ENCODE data around the gene AHRR. TPM values are rescaled to one million over a fixed set of nuclear protein-coding genes. Genes with fewer than 3 reads are reported as not detected.

AHRR gene
- total RNA-seq, 6 experiments from 2014 or later = 0.06 to 0.81 (median 0.43) TPM

- H3K9me3 ChIP-seq = no peaks in the 10 kb centered on the region
- WGBS (ENCODE audit: insufficient coverage, low coverage, low lambda C conversion rate, missing lambda C conversion rate) = no CpG with 5 or more reads among the region's 10 CpGs
- DNase-seq (no peak), ATAC-seq (no peak)
- H3K36me3 ChIP-seq = no peaks in the 10 kb centered on the region
- TF ChIP-seq POLR2A (IDR thresholded peaks at IDR 0.05) (no peak), CTCF (IDR thresholded peaks at IDR 0.05) (no peak)
- no peak overlapping the region for H3K27ac ChIP-seq
- H3K27me3 ChIP-seq = no peaks in the 10 kb centered on the region
- H3K4me3 ChIP-seq = no peak overlapping the region
- intact Hi-C loops (cut with DNase I) = no loop called here
- H3K4me1 ChIP-seq = no peaks in the 10 kb centered on the region
Observed at GRCh38 chr5:393846-394275, 72.3 kb downstream of the AHRR start.

GRCh38 chr5:394671-395155 lies 73.2 kb downstream of the AHRR start:
- no peak for ATAC-seq
- Histone ChIP-seq H3K27me3 (no peaks in the 10 kb centered on the region), H3K9me3 (no peaks in the 10 kb centered on the region), H3K36me3 (no peaks in the 10 kb centered on the region), H3K4me3 (no peak overlapping the region), H3K27ac (no peak overlapping the region), H3K4me1 (no peaks in the 10 kb centered on the region)
- 62% methylated on average over 12 of the region's 18 CpGs for WGBS (ENCODE audit: insufficient coverage, low coverage, low lambda C conversion rate, missing lambda C conversion rate)
- TF ChIP-seq CTCF (IDR thresholded peaks at IDR 0.05) (no peak), POLR2A (IDR thresholded peaks at IDR 0.05) (no peak)
- no peak for DNase-seq
- intact Hi-C loops (cut with DNase I) = no loop called here

GRCh38 chr5:395156-395920 lies 73.8 kb downstream of the AHRR start:
- TF ChIP-seq CTCF (IDR thresholded peaks at IDR 0.05) = no peak
- TF ChIP-seq POLR2A (IDR thresholded peaks at IDR 0.05) = no peak
- Histone ChIP-seq H3K4me1 (no peaks in the 10 kb centered on the region), H3K9me3 (no peaks in the 10 kb centered on the region), H3K27me3 (no peaks in the 10 kb centered on the region), H3K27ac (no peak overlapping the region), H3K36me3 (no peaks in the 10 kb centered on the region), H3K4me3 (no peak overlapping the region)
- ATAC-seq (no peak), DNase-seq (peak in 1 of 3 donors; percentile 23)
- intact Hi-C loops (cut with DNase I) = no loop called here
- 73% methylated on average over 4 of the region's 21 CpGs for WGBS (ENCODE audit: insufficient coverage, low coverage, low lambda C conversion rate, missing lambda C conversion rate)

GRCh38 chr5:395921-396530 lies 74.5 kb downstream of the AHRR start:
- H3K27ac ChIP-seq = no peak overlapping the region
- H3K9me3 ChIP-seq = no peaks in the 10 kb centered on the region
- H3K36me3 ChIP-seq = no peaks in the 10 kb centered on the region
- peak in 1 of 3 donors; percentile 27 for DNase-seq
- H3K4me1 ChIP-seq = no peaks in the 10 kb centered on the region
- intact Hi-C loops (cut with DNase I) = no loop called here
- H3K4me3 ChIP-seq = no peak overlapping the region
- peak in 2 of 4 donors; percentile 8 to 16 for ATAC-seq
- no peaks in the 10 kb centered on the region for H3K27me3 ChIP-seq
- no CpG with 5 or more reads among the region's 17 CpGs for WGBS (ENCODE audit: insufficient coverage, low coverage, low lambda C conversion rate, missing lambda C conversion rate)
- TF ChIP-seq CTCF (IDR thresholded peaks at IDR 0.05) (no peak), POLR2A (IDR thresholded peaks at IDR 0.05) (no peak)
